Measurements from ENCODE around the gene PEX11B. TPM values are rescaled to one million over a fixed set of nuclear protein-coding genes. Genes with fewer than 3 reads are reported as not detected.

Gene PEX11B
- total RNA-seq, 1 experiment from 2014 or later, result 22.4 TPM

DNA sequence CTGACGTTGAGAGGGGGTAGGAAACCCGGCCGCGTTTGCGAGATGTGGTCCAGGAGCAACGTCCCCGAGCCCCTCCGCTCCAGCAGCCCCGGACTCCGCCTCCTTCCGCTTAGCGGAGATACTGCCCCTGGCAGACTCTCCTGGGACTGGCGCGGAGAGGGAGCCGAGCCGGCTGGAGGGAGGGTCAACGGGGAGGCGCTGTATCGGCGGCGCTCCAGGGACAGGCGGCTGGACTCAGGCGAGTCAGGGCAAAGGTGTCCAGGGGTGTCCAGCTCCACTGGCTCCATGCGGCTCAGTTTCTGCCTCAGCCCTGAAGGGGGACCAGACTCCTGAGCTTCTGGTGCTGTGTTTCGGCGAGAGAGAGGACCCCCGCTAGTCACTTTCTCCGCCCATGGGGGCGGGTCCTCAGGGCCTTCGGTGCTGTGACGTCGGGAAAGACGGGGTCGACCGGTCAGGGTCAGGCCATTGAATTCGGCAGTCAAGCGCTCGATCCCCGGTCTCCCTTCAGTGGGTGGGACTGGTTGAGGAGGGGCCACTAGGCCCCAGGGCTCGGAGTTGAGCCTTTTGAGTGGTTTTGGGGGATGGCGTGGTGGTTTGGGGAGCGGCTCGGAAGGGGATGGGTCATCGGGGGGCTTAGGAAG, 42.1 kb upstream of the PEX11B start:
- intact Hi-C loops (cut with micrococcal nuclease; ENCODE audit: unreplicated experiment), result loop anchor here (5.0 kb wide), 1 partner anchor 33 kb away; the partner anchor contains the start of gene RBM8A
- POLR2A ChIA-PET (ENCODE audit: low non-redundant PET), result interaction anchor here (0.5 to 0.6 kb wide), 2 partner anchors 43 to 78 kb away, joined by 5 to 15 read pairs; no protein-coding TSS in a partner anchor
- no peaks in the 10 kb centered on the region for H3K27me3 ChIP-seq (replicated peaks; ENCODE audit: insufficient read depth, low read depth, low read length, poor library complexity)

GRCh38 chr1:145959957-145960467, 41.5 kb upstream of the PEX11B start:
- intact Hi-C loops (cut with micrococcal nuclease; ENCODE audit: unreplicated experiment), result loop anchor here (5.0 kb wide), 2 partner anchors 33 to 103 kb away; partner anchors contain the start of genes PIAS3 and RBM8A
- CTCF ChIA-PET, result no interaction called here
- BruUV-seq (replicated peaks), result no TSS peak
- no peaks in the 10 kb centered on the region for H3K36me3 ChIP-seq (ENCODE audit: insufficient read depth, low read length, poor library complexity, severe bottlenecking)
- H3K4me1 ChIP-seq (ENCODE audit: insufficient read depth, low read length, poor library complexity, severe bottlenecking), result peaks cover 48% of the 10 kb centered on the region
- DNase-seq (ENCODE audit: low spot score), result no peak
- TF ChIP-seq CTCF (conservative IDR thresholded peaks at IDR 0.05; ENCODE audit: low read depth, low read length) (no peak), EZH2 (IDR thresholded peaks at IDR 0.05; ENCODE audit: borderline replicate concordance, low read depth, low read length, poor library complexity, severe bottlenecking) (no peak)
- H3K27ac ChIP-seq (ENCODE audit: low read depth, low read length, poor library complexity, severe bottlenecking), result peak overlapping the region; percentile 28
- no peaks in the 10 kb centered on the region for H3K9me3 ChIP-seq (ENCODE audit: low read depth, low read length, poor library complexity, severe bottlenecking)
- POLR2A ChIA-PET (ENCODE audit: low non-redundant PET), result interaction anchor here (0.6 kb wide), 1 partner anchor 44 kb away, joined by 5 read pairs; no protein-coding TSS in a partner anchor
- no peaks in the 10 kb centered on the region for H3K27me3 ChIP-seq (replicated peaks; ENCODE audit: insufficient read depth, low read depth, low read length, poor library complexity)
- H3K4me3 ChIP-seq (ENCODE audit: low read depth, low read length, poor library complexity, severe bottlenecking), result peak overlapping the region; percentile 71

More for the DNA sequence above, 42.1 kb upstream of the PEX11B start:
- Histone ChIP-seq H3K36me3 (ENCODE audit: insufficient read depth, low read length, poor library complexity, severe bottlenecking) (no peaks in the 10 kb centered on the region), H3K27ac (ENCODE audit: low read depth, low read length, poor library complexity, severe bottlenecking) (peak overlapping the region; percentile 70), H3K4me1 (ENCODE audit: insufficient read depth, low read length, poor library complexity, severe bottlenecking) (peaks cover 43% of the 10 kb centered on the region), H3K4me3 (ENCODE audit: low read depth, low read length, poor library complexity, severe bottlenecking) (peak overlapping the region; percentile 71), H3K9me3 (ENCODE audit: low read depth, low read length, poor library complexity, severe bottlenecking) (no peaks in the 10 kb centered on the region)
- no TSS peak for BruUV-seq (replicated peaks)
- CTCF ChIA-PET, result interaction anchor here (0.5 kb wide), 1 partner anchor 47 kb away, joined by 3 read pairs; no protein-coding TSS in a partner anchor
- peak; percentile 82 for DNase-seq (ENCODE audit: low spot score)
- TF ChIP-seq EZH2 (IDR thresholded peaks at IDR 0.05; ENCODE audit: borderline replicate concordance, low read depth, low read length, poor library complexity, severe bottlenecking), result no peak
- peak; percentile 35 for TF ChIP-seq CTCF (conservative IDR thresholded peaks at IDR 0.05; ENCODE audit: low read depth, low read length)

DNA sequence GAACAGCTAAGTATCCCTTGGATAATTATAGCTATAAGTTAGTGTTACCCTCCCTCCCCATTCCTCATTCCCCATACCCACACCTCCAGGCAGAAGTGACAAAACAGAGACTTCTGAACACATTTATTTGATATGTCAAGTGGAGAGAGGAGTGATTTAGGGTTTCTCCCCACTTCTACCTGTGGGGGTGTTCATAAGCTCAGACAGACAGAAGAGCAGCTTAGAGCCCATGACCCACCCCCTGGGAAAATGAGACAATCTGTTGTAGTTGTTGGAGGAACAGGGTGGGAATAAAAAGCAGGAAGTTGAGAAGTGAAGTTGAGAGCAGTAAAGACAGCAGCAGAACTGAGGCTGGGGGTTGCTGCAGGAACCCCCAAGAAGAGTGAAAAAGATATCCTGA, 40.8 kb upstream of the PEX11B start:
- POLR2A ChIA-PET (ENCODE audit: low non-redundant PET), result no interaction called here
- H3K27ac ChIP-seq (ENCODE audit: low read depth, low read length, poor library complexity, severe bottlenecking), result no peak overlapping the region
- H3K36me3 ChIP-seq (ENCODE audit: insufficient read depth, low read length, poor library complexity, severe bottlenecking), result no peaks in the 10 kb centered on the region
- CTCF ChIA-PET, result no interaction called here
- intact Hi-C loops (cut with micrococcal nuclease; ENCODE audit: unreplicated experiment), result loop anchor here (5.0 kb wide), 1 partner anchor 102 kb away; the partner anchor contains the start of gene PIAS3
- H3K4me3 ChIP-seq (ENCODE audit: low read depth, low read length, poor library complexity, severe bottlenecking), result no peak overlapping the region
- peaks cover 55% of the 10 kb centered on the region for H3K4me1 ChIP-seq (ENCODE audit: insufficient read depth, low read length, poor library complexity, severe bottlenecking)
- TF ChIP-seq EZH2 (IDR thresholded peaks at IDR 0.05; ENCODE audit: borderline replicate concordance, low read depth, low read length, poor library complexity, severe bottlenecking) (no peak), CTCF (conservative IDR thresholded peaks at IDR 0.05; ENCODE audit: low read depth, low read length) (no peak)
- no TSS peak for BruUV-seq (replicated peaks)
- H3K27me3 ChIP-seq (replicated peaks; ENCODE audit: insufficient read depth, low read depth, low read length, poor library complexity), result no peaks in the 10 kb centered on the region
- no peaks in the 10 kb centered on the region for H3K9me3 ChIP-seq (ENCODE audit: low read depth, low read length, poor library complexity, severe bottlenecking)
- DNase-seq (ENCODE audit: low spot score), result no peak
